ENCODE measurements around the gene ITCH.

DNA sequence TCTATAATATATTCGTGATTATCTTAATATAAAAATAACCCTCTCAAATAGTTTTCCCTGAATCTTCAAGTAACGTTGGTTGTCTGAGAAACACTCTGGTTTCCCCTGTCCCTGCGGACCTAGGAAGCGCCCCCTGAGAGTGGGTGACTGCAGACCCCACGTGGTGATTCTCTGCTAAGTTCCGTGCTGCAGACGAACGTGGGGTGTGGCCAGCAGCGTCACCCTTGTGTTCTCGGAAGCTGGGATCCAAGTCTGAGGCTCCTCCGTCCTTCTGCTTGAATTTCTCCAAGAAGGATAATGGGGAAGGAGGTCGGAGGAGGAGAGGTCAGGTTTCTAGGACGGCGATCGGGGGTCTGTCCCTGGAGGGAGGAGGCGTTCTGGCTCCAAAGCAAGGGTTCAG, 178.8 kb downstream of the ITCH start:
- TF ChIP-seq ESRRA (IDR thresholded peaks at IDR 0.05; ENCODE audit: borderline replicate concordance, low read depth) (no peak), ZNF134 (CRISPR knock-in tag; conservative IDR thresholded peaks at IDR 0.05) (no peak), POLR2A (conservative IDR thresholded peaks at IDR 0.05) (no peak), HNRNPUL1 (IDR thresholded peaks at IDR 0.05; ENCODE audit: low read length) (no peak), GABPA (tag; conservative IDR thresholded peaks at IDR 0.05; ENCODE audit: low read depth) (no peak), BRCA1 (IDR thresholded peaks at IDR 0.05) (no peak), BRCA1 (CRISPR knock-in tag; IDR thresholded peaks at IDR 0.05) (no peak), STAT5B (CRISPR knock-in tag; IDR thresholded peaks at IDR 0.05) (no peak), USF2 (CRISPR knock-in tag; IDR thresholded peaks at IDR 0.05) (no peak), ETV6 (IDR thresholded peaks at IDR 0.05; ENCODE audit: borderline replicate concordance in 1 of 2, low read depth in 2 of 2, low read length in 1 of 2) (no peak), ETV6 (CRISPR knock-in tag; IDR thresholded peaks at IDR 0.05; ENCODE audit: borderline replicate concordance) (no peak)
- TF ChIP-seq, protein P1, sequence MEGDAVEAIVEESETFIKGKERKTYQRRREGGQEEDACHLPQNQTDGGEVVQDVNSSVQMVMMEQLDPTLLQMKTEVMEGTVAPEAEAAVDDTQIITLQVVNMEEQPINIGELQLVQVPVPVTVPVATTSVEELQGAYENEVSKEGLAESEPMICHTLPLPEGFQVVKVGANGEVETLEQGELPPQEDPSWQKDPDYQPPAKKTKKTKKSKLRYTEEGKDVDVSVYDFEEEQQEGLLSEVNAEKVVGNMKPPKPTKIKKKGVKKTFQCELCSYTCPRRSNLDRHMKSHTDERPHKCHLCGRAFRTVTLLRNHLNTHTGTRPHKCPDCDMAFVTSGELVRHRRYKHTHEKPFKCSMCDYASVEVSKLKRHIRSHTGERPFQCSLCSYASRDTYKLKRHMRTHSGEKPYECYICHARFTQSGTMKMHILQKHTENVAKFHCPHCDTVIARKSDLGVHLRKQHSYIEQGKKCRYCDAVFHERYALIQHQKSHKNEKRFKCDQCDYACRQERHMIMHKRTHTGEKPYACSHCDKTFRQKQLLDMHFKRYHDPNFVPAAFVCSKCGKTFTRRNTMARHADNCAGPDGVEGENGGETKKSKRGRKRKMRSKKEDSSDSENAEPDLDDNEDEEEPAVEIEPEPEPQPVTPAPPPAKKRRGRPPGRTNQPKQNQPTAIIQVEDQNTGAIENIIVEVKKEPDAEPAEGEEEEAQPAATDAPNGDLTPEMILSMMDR (IDR thresholded peaks at IDR 0.05 in 2 of 3, conservative IDR thresholded peaks at IDR 0.05 in 1 of 3; ENCODE audit: insufficient read depth in 2 of 3, low read depth in 1 of 3, low read length in 3 of 3), result no peak
- TF ChIP-seq, protein P2, sequence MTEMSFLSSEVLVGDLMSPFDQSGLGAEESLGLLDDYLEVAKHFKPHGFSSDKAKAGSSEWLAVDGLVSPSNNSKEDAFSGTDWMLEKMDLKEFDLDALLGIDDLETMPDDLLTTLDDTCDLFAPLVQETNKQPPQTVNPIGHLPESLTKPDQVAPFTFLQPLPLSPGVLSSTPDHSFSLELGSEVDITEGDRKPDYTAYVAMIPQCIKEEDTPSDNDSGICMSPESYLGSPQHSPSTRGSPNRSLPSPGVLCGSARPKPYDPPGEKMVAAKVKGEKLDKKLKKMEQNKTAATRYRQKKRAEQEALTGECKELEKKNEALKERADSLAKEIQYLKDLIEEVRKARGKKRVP (CRISPR knock-in tag; IDR thresholded peaks at IDR 0.05), result no peak
